Esophagus (tissue), 2 donors: ENCODE data around the gene SIMC1. TPM values are rescaled to one million over a fixed set of nuclear protein-coding genes. Genes with fewer than 3 reads are reported as not detected.

Experiments
- H3K27ac ChIP-seq, 2 donors: one replicate each; pipeline ENCODE4 v1.5.1; 2013; ENCODE audit warnings: low read depth in 2 of 2, mild to moderate bottlenecking in 2 of 2, inconsistent platforms in 1 of 2, low read length in 1 of 2, moderate library complexity in 1 of 2
- H3K27me3 ChIP-seq, 2 donors: one replicate each; pipeline ENCODE4 v1.6.1; 2013; ENCODE audit warnings: low read length in 2 of 2, control low read depth in 1 of 2, mild to moderate bottlenecking in 1 of 2; ENCODE audit not compliant: insufficient read depth in 2 of 2, control insufficient read depth in 1 of 2
- H3K36me3 ChIP-seq, 2 donors: one replicate each; pipeline ENCODE4 v1.6.1; 2013; ENCODE audit warnings: low read length in 1 of 2; ENCODE audit not compliant: control insufficient read depth in 2 of 2, insufficient read depth in 2 of 2
- H3K4me1 ChIP-seq, 2 donors: one replicate each; pipeline ENCODE4 v1.6.1; 2013; ENCODE audit warnings: low read length in 1 of 2; ENCODE audit not compliant: control insufficient read depth in 2 of 2, insufficient read depth in 2 of 2
- H3K4me3 ChIP-seq, 2 donors: one replicate each; pipeline ENCODE4 v1.5.1; 2013; ENCODE audit warnings: low read length in 2 of 2, mild to moderate bottlenecking in 2 of 2, low read depth in 1 of 2, moderate library complexity in 1 of 2
- H3K9me3 ChIP-seq, 2 donors: one replicate each; pipeline ENCODE4 v1.6.1; 2013; ENCODE audit warnings: mild to moderate bottlenecking in 2 of 2, low read depth in 1 of 2, low read length in 1 of 2, moderate library complexity in 1 of 2; ENCODE audit not compliant: control insufficient read depth in 2 of 2, insufficient read depth in 1 of 2
- WGBS, 2 donors: extraction: QIAGEN DNeasy Blood & Tissue Kit; methylation state at CpG; one replicate each; pipeline ENCODE4 v1.1.7; 2013; 5-methylcytosine and 5-hydroxymethylcytosine counted together
- polyA plus RNA-seq, 2 donors: library from polyadenylated mRNA; stranded (reverse); fragments of 200-250 nt; gene quantifications; one replicate each; pipeline ENCODE4 v1.2.3, GENCODE V29; 2013
- donor health status: healthy with polysubstance abuse.
- donor health status: Bipolar disorder and iron deficiency.

Gene SIMC1
- polyA plus RNA-seq, 2 donors, result 2.9 to 3.3 TPM

DNA sequence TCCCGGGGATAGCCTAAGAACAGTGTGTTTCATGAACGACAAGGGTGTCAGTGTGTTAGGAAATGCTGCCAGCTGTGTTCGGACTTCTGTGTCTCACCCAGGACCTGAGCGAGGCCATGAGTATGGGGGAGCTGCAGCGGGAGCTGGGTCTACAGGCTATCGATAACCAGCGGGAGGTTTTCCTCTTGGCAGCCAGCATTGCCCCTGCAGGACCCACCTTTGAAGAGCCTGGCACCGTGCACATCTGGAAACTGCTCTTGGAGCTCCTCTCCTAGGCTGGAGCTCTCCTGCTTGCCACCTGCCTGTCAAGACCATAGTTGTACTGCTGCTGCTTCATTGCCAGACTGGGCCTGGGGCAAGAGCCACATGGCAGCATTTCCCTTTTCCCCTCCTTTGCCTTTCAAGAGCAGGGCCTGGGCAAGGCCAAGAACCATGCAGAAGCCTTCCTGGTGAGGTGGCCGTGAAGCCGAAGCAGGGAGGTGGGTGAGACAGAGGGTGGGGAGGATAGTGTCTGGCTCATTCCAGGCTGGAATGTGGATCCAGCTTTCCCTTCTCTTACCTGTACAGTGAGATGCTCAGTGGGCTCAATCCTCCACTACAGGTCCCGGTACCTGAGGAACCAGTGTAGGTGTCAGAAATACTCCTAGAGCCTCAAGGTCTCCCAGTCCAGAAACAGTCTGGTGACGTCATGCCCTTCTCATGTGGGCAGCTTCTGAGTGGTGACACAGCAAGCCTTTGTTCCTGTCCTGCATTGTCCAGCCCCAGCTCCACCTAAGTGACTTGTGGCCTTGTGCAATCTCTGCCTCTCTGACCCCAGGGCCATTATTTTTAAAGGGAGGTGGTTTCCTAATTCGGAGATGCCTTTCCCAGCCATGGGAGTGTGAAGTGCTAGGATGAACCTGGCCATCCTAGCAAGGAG lies 133.7 kb downstream of the SIMC1 start:
- Histone ChIP-seq H3K27me3 (no peaks in the 10 kb centered on the region), H3K4me1 (peaks cover 0 to 3% of the 10 kb centered on the region in 2 donors), H3K4me3 (no peak overlapping the region), H3K36me3 (peaks cover 0 to 5% of the 10 kb centered on the region in 2 donors), H3K9me3 (no peaks in the 10 kb centered on the region), H3K27ac (no peak overlapping the region)
- 90 to 92% methylated on average over 13 of the region's 13 CpGs for WGBS, 2 donors

DNA sequence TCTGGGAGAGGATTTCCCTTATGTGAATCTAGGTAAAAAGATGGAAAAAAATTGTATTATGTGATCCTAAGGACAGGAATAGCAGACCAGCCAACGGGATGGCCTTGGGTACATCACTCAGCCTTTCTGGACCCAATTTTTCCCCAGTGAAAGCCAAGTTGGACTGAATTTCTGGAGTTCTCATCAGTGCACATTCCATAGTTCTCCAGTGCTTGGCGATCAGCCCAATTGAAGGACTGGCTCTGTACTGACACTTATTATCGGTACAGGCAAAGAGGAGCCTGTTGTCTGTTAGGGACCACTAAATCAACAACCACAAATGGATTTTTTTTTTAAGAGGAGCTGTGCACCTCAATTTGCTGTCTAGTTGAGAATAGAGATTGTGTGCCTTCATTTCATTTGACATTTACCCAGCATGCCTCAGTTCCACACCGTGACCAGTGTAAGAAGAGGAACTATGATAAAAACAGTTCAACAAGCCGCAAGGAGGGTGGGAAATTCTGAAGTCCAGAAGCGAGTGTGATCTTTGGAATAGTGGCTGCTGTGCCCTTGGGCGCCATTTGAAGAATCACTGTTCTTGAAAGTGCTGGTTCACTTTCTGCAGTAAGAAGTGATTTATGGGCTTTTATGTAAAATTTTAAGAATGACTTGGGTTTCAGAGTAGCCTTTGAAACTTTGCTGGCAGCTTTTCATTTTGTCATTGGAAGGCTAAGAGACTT lies 135.0 kb downstream of the SIMC1 start:
- Histone ChIP-seq H3K27ac (no peak overlapping the region), H3K36me3 (peaks cover 0 to 2% of the 10 kb centered on the region in 2 donors), H3K4me1 (peaks cover 0 to 3% of the 10 kb centered on the region in 2 donors), H3K9me3 (no peaks in the 10 kb centered on the region), H3K4me3 (no peak overlapping the region), H3K27me3 (no peaks in the 10 kb centered on the region)
- WGBS, 2 donors, result 72% methylated on average over 7 of the region's 7 CpGs

DNA sequence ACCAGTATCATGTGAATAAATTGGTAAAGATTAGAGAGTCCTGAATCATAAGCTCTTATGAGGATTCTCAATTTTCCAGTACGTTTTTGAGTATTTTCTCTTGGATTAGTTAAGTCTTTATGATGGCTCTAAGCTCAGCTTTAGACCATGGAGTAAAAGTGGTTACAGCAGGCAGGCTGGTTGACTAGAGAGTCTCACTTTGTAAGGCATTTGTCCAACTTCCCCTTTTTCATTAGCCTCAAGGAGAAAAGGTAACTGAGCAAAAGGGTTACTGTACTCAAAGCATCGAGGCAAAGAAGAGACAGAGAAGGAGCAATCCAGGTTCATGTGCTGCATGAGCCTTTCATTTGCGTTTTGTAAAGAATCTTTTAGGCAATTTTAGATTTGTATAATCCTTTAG lies 141.7 kb downstream of the SIMC1 start:
- H3K4me1 ChIP-seq, result no peaks in the 10 kb centered on the region

DNA sequence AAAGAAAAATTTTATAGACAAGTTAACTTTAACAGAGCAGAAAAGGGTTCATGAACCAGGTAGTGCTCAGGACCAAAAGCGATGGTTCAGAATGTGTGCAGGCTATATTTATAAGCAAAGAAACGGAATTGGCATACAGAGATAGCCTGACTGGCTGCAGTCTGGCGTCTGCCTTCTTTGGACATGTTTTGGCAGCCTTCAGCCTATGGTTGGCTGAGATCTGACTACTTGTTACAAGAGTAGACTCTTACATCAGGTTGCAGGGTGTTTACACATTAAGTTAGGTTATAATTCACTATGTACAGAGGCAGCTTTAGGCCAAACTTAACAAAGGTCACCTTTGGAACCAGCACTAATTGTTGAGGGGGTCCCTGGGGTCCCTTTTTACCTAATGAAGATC lies 143.2 kb downstream of the SIMC1 start:
- no peak overlapping the region for H3K27ac ChIP-seq
- no peak overlapping the region for H3K4me3 ChIP-seq
- no peaks in the 10 kb centered on the region for H3K9me3 ChIP-seq
- H3K27me3 ChIP-seq, result no peaks in the 10 kb centered on the region
- 65 to 71% methylated on average over 3 of the region's 3 CpGs for WGBS, 2 donors
- peaks cover 4 to 28% of the 10 kb centered on the region in 2 donors for H3K36me3 ChIP-seq
- H3K4me1 ChIP-seq, result no peaks in the 10 kb centered on the region

More for the DNA sequence above, 141.7 kb downstream of the SIMC1 start:
- no peak overlapping the region for H3K4me3 ChIP-seq
- no peaks in the 10 kb centered on the region for H3K27me3 ChIP-seq
- WGBS, 2 donors, result 80 to 84% methylated on average over 3 of the region's 3 CpGs
- no peaks in the 10 kb centered on the region for H3K9me3 ChIP-seq
- H3K36me3 ChIP-seq, result peaks cover 0 to 20% of the 10 kb centered on the region in 2 donors
- H3K27ac ChIP-seq, result no peak overlapping the region

DNA sequence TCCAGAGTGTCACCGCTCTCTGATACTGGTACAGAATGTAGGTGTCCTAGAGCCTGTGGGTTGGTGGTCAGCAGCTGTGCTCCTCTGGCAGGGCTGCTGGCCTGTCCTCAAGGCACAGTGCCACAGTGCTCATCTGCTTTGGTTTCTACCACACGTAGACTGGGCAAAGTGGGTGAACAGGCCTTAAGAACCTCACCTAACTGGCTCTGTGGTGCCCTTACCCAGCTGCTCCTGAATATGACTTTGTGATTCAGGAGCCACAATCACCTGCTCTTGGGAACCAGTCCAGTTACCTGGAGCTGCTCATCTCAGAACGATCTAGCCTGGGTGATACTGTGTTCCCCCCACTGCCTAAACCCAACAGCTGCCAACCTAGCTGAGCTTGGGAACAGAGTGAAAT lies 143.8 kb downstream of the SIMC1 start:
- Histone ChIP-seq H3K27me3 (no peaks in the 10 kb centered on the region), H3K4me1 (peaks cover 0 to 2% of the 10 kb centered on the region in 2 donors), H3K27ac (peak overlapping the region; percentile 15 to 75), H3K4me3 (no peak overlapping the region), H3K36me3 (peaks cover 4 to 31% of the 10 kb centered on the region in 2 donors), H3K9me3 (no peaks in the 10 kb centered on the region)
- 80 to 82% methylated on average over 3 of the region's 3 CpGs for WGBS, 2 donors

DNA sequence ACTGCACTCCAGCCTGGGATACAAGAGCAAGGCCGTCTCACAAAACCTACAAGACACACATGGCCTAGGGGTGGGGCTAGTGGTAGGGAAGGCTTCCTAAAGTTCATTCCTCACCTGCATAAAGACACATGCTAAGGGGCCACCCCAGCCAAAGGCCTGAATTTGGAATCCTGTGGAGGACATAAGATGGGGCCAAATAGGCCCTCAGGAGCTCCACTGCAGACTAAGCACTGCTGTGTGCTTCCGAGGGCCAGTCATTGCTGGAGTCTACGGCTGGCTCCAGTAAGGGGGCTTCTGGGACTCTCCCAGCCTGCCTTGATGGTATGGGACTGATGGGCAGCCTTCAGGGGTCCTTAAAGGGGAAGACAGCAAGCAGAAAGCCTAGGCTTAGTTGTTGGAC lies 144.5 kb downstream of the SIMC1 start:
- H3K4me1 ChIP-seq, result peaks cover 0 to 2% of the 10 kb centered on the region in 2 donors
- 89 to 90% methylated on average over 3 of the region's 3 CpGs for WGBS, 2 donors
- H3K27me3 ChIP-seq, result no peaks in the 10 kb centered on the region
- H3K9me3 ChIP-seq, result no peaks in the 10 kb centered on the region
- no peak overlapping the region for H3K27ac ChIP-seq
- H3K4me3 ChIP-seq, result no peak overlapping the region
- H3K36me3 ChIP-seq, result peaks cover 4 to 31% of the 10 kb centered on the region in 2 donors

DNA sequence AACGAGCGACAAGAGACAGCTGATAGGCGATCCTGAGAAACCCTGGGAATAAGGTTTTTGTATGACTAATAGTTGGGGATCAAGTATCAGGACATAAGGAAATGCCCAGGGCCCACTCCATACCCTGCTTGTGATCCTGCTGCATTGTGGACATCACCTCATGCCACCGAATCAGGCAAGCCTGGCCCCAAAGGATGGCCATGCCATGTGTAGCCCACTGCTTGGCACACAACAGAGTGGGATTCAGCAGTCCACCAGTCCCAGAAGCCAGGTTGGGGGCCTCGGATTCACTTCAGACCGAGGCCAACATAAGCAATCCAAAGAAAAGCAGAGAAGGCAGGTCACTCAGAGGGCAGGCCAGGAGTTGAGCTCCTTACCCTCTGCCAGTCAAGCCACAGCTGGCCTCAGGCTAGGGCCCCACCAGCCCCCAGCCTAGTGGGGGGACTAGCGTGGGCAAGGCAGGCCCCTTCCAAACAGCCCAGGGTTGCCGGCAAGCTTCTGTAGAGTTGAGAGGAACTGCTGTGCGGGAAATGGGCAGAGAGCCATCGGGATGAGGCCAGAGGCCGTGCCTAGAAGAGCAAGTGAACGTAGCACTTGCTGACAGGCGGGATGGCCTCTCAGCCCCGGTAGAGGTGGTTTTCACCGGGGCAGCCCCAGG lies 145.2 kb downstream of the SIMC1 start:
- Histone ChIP-seq H3K4me3 (no peak overlapping the region), H3K36me3 (peaks cover 4 to 31% of the 10 kb centered on the region in 2 donors), H3K9me3 (no peaks in the 10 kb centered on the region), H3K27ac (no peak overlapping the region), H3K4me1 (peaks cover 0 to 2% of the 10 kb centered on the region in 2 donors), H3K27me3 (no peaks in the 10 kb centered on the region)
- WGBS, 2 donors, result 87 to 88% methylated on average over 15 of the region's 15 CpGs

DNA sequence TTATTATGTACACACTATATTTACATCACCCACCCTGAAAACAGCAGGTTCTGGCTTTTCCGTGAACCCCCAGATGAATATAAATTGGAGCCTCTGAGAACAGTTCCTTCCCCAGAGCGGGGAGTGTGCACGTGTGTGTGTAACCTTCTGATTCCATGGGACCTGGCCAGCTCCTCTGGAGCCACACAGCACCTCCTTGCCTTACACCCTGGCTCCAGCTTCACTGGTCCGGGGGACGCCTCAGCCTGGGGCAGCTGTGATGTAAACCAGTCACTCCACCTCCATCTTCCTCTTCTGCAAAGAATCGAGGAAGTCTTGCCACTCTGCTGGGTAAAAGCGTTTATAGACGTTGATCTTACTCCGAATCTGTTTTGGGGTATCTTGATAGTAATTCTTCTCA lies 145.7 kb downstream of the SIMC1 start:
- Histone ChIP-seq H3K27ac (no peak overlapping the region), H3K27me3 (no peaks in the 10 kb centered on the region), H3K36me3 (peaks cover 4 to 31% of the 10 kb centered on the region in 2 donors), H3K4me3 (no peak overlapping the region), H3K4me1 (peaks cover 0 to 2% of the 10 kb centered on the region in 2 donors), H3K9me3 (no peaks in the 10 kb centered on the region)
- 83 to 85% methylated on average over 9 of the region's 9 CpGs for WGBS, 2 donors

DNA sequence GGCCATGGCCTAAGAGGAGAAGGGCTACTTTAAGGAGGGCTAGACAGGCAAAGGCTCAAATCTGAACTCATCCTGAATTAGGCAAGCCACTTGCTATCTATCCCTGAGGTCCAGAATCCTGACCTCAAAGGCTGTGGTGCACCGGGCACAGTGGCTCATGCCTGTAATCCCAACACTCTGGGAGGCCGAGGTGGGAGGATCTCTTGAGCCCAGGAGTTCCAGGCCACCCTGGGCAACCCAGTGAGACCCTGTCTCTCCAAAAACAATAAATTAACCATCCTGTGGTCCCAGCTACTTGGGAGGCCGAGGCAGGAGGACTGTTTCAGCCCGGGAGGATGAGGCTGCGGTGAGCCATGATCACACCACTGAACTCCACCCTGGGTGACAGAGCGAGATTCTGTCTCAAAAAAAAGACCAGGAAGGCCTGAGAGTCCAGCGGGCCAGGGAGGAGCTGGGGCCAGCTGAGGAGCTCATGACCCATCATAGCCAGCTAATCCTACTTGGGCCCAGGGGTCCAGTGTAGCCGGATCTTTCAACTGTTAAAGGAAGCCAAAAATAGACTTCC lies 146.2 kb downstream of the SIMC1 start:
- Histone ChIP-seq H3K4me3 (no peak overlapping the region), H3K36me3 (peaks cover 4 to 31% of the 10 kb centered on the region in 2 donors), H3K27ac (no peak overlapping the region), H3K27me3 (no peaks in the 10 kb centered on the region), H3K9me3 (no peaks in the 10 kb centered on the region), H3K4me1 (peaks cover 0 to 2% of the 10 kb centered on the region in 2 donors)
- WGBS, 2 donors, result 88% methylated on average over 8 of the region's 8 CpGs
